ENCODE measurements around the gene ARF1.

Gene ARF1

DNA sequence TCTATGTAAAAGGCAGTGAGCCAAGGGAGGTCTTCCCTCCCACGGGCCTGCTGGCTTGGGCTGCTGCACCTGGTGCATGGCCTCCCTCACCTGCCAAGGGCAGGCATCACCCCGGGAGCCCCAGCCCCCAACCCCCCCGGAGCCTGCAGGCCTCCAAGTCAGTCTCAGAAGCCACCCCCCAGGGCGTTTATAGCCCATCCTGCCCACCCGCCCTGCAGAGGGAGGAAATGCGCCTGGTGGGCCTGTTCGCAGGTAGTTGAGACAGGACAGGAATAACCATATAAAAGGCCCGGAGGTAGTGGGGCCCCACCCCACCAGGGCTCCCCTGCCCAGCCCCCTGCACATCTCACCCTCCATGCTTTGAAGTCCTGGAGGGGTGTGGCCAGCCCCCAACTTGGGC is 18.2 kb upstream of the ARF1 start:
- TF ChIP-seq NFIC (IDR thresholded peaks at IDR 0.05) = no peak
- TF ChIP-seq, protein P1, sequence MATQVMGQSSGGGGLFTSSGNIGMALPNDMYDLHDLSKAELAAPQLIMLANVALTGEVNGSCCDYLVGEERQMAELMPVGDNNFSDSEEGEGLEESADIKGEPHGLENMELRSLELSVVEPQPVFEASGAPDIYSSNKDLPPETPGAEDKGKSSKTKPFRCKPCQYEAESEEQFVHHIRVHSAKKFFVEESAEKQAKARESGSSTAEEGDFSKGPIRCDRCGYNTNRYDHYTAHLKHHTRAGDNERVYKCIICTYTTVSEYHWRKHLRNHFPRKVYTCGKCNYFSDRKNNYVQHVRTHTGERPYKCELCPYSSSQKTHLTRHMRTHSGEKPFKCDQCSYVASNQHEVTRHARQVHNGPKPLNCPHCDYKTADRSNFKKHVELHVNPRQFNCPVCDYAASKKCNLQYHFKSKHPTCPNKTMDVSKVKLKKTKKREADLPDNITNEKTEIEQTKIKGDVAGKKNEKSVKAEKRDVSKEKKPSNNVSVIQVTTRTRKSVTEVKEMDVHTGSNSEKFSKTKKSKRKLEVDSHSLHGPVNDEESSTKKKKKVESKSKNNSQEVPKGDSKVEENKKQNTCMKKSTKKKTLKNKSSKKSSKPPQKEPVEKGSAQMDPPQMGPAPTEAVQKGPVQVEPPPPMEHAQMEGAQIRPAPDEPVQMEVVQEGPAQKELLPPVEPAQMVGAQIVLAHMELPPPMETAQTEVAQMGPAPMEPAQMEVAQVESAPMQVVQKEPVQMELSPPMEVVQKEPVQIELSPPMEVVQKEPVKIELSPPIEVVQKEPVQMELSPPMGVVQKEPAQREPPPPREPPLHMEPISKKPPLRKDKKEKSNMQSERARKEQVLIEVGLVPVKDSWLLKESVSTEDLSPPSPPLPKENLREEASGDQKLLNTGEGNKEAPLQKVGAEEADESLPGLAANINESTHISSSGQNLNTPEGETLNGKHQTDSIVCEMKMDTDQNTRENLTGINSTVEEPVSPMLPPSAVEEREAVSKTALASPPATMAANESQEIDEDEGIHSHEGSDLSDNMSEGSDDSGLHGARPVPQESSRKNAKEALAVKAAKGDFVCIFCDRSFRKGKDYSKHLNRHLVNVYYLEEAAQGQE (IDR thresholded peaks at IDR 0.05; ENCODE audit: low read depth) = no peak
- TF ChIP-seq EGR1 (IDR thresholded peaks at IDR 0.05) = no peak
- TF ChIP-seq TEAD4 (IDR thresholded peaks at IDR 0.05) = no peak
- TF ChIP-seq TAF1 (IDR thresholded peaks at IDR 0.05; ENCODE audit: low read depth) = no peak
- no peak for TF ChIP-seq ZBTB7A (IDR thresholded peaks at IDR 0.05; ENCODE audit: low read depth)
- TF ChIP-seq CEBPB (IDR thresholded peaks at IDR 0.05) = no peak
- TF ChIP-seq, protein P2, sequence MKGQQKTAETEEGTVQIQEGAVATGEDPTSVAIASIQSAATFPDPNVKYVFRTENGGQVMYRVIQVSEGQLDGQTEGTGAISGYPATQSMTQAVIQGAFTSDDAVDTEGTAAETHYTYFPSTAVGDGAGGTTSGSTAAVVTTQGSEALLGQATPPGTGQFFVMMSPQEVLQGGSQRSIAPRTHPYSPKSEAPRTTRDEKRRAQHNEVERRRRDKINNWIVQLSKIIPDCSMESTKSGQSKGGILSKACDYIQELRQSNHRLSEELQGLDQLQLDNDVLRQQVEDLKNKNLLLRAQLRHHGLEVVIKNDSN (IDR thresholded peaks at IDR 0.05) = no peak
- no peak for TF ChIP-seq TCF12 (IDR thresholded peaks at IDR 0.05; ENCODE audit: low read depth)
- no peak for TF ChIP-seq FOXM1 (IDR thresholded peaks at IDR 0.05; ENCODE audit: borderline replicate concordance, low read depth)
- no peak for TF ChIP-seq MAX (IDR thresholded peaks at IDR 0.05)

DNA sequence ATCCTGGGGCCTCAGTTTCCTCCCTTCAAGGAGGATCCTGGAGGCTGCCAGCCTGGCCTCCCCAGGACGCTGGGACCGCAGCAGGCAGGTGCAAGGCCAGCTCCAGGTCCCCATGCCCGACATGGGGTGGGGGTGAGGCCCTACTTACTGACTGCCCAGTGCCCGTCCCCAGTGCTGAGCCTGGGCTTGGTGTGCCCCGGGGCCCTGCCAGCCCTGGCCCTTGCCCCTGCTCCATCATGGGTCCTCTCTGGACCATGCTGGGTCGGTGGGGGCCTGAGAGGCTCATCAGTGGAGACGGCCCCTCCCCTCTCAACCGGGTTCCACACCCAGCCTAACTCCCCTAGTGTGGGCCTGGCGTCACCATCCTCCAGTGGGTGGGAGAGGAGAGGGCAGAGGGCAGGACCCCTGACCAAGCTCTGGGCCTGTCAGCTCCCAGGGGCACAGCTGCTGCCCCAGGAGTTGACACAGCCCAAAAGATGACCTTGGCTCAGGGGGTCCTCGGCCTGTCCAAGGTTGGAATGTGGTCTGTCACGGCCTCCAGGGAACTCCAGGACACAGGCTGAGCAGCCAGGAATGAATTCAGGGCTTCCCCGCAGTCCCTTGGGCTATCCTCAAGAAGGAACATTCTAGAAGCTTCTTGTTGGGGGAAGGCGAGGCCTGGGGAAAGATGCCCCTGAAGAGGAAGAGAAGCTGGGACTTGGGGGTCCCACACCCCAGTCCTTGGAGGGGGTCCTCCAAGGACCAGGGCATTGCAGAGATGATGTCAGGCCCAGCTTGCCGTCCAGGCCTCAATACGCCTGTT is 17.6 kb upstream of the ARF1 start:
- no peak for TF ChIP-seq CREB1 (IDR thresholded peaks at IDR 0.05; ENCODE audit: low read depth)
- no peak for TF ChIP-seq YY1 (IDR thresholded peaks at IDR 0.05; ENCODE audit: low read depth)
- no peak for TF ChIP-seq EGR1 (IDR thresholded peaks at IDR 0.05)
- TF ChIP-seq EP300 (IDR thresholded peaks at IDR 0.05; ENCODE audit: borderline replicate concordance) = no peak
- TF ChIP-seq, protein P1 (IDR thresholded peaks at IDR 0.05; ENCODE audit: low read depth) = no peak
- no peak for TF ChIP-seq MAX (IDR thresholded peaks at IDR 0.05)
- no peak for TF ChIP-seq RAD21 (IDR thresholded peaks at IDR 0.05; ENCODE audit: low read depth)
- TF ChIP-seq TAF1 (IDR thresholded peaks at IDR 0.05; ENCODE audit: low read depth) = no peak
- TF ChIP-seq, protein P2 (IDR thresholded peaks at IDR 0.05) = no peak

GRCh38 chr1:228065543-228066347 is 16.8 kb upstream of the ARF1 start:
- TF ChIP-seq NFIC (IDR thresholded peaks at IDR 0.05) (no peak), CEBPB (IDR thresholded peaks at IDR 0.05) (no peak), EGR1 (IDR thresholded peaks at IDR 0.05) (no peak), CREB1 (IDR thresholded peaks at IDR 0.05; ENCODE audit: low read depth) (no peak), YY1 (IDR thresholded peaks at IDR 0.05; ENCODE audit: low read depth) (no peak), ZBTB7A (IDR thresholded peaks at IDR 0.05; ENCODE audit: low read depth) (no peak), TCF12 (IDR thresholded peaks at IDR 0.05; ENCODE audit: low read depth) (no peak), RAD21 (IDR thresholded peaks at IDR 0.05; ENCODE audit: low read depth) (no peak), TEAD4 (IDR thresholded peaks at IDR 0.05) (no peak), FOXM1 (IDR thresholded peaks at IDR 0.05; ENCODE audit: borderline replicate concordance, low read depth) (no peak), EP300 (IDR thresholded peaks at IDR 0.05; ENCODE audit: borderline replicate concordance) (no peak)
- TF ChIP-seq, protein P2 (IDR thresholded peaks at IDR 0.05) = no peak
- TF ChIP-seq, protein P1 (IDR thresholded peaks at IDR 0.05; ENCODE audit: low read depth) = no peak

All from Ishikawa (cell line).